T follicular helper cell (primary cell): ENCODE data around the gene CAV2.
"Not testable (repeated sequence)": the region's sequence is repeated elsewhere in the genome, so short reads cannot be mapped to it uniquely, and the experiment has no call there.

Source experiments
- DNase-seq: peaks from one replicate; pipeline ENCODE4 v3.0.0-alpha.2; 2020; ENCODE audit warnings: low read depth
- total RNA-seq, 2 experiments: gene quantifications; one replicate each; lab custom pipeline; 2026; lab: John Stamatoyannopoulos, UW

CAV2 gene, protein sequence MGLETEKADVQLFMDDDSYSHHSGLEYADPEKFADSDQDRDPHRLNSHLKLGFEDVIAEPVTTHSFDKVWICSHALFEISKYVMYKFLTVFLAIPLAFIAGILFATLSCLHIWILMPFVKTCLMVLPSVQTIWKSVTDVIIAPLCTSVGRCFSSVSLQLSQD
- 0 to 0.13 reads per million in 2 experiments for total RNA-seq

DNA sequence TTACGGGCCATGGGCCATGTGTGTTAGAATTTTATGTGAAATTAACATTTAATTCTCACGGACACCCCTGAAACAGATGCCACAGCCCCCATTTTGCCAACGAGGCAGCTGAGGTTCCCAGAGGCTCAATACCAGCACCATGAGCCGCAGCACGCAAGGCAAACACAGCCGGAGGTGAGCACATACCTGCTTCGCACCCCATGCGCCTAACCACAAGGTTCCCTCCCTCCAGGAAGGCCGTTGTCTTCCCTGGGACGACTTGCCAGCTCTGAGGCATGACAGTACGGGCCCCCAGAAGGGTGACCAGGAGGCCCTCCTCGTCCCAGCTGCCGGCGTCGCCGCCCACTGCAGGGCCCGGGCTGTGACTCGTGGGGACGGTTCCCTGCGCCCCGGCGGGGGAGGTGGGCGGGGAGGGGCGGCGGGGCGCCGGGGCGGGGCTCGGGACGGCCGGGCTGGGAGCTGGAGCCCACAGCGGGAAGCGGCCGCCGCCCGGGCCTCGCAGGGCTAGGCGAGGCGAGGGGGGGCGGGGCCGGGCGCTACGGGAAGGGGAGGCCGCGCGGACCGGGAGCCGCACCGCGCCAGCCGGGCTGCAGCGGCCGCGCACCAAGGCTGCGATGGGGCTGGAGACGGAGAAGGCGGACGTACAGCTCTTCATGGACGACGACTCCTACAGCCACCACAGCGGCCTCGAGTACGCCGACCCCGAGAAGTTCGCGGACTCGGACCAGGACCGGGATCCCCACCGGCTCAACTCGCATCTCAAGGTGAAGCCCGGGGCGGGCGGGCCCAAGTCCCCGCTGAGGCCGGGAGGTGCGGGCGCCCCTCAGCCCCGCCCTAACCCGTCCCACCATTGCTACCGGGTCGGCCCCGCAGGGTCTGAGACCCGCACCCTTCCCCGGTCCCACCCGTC is at the start of gene CAV2:
Gene CAV2 (plus strand): TSS at position 571 of the 910 bp plus-strand sequence. CDS start 44 bp downstream, at position 615.
- DNase-seq: no peak

GRCh38 chr7:116449950-116450349 is 49.6 kb upstream of the CAV2 start:
- no peak for DNase-seq

- DNase-seq: no peak
These were observed 47.4 kb upstream of the CAV2 start for GRCh38 chr7:116451957-116452729.

GRCh38 chr7:116454377-116454776 is 45.2 kb upstream of the CAV2 start:
- no peak for DNase-seq

DNA sequence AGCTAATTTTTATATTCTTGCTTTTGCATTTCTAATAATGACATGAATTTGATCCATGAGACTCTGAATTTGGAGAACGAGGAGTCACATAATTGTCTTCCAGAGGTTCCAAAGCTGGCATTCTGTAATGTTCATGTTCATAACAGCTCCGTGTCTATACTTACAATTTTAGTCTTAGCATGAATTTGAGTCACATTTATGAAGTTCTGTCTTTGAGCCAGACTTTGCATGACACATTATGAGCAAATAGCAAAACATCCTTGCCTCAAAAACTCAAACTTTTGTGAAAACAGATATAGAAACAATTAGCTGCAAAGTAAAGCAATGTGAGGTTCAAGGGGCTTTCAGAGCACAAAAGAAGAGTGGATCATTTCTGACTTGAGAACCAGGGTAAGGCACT is 44.5 kb upstream of the CAV2 start:
- DNase-seq: no peak

- DNase-seq: no peak
These were observed 44.0 kb upstream of the CAV2 start for GRCh38 chr7:116455499-116455898.

DNA sequence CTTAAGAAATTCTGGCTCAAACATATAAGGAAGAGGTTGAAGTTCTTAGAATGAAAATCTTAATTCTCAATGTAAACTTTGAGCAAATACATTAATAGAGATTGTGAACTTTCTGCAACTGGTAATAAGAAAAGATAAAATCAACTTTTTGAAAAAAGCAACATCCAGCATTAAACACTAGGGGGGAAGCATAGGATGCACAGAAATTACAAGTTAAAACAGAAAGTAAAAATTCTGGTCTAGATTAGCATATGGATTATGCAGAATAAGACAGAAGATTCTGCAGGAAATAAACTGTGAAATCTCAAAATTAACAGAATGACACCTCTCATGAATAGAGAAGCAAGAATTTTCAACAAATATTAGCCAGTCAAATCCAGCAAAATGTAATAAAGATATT is 38.0 kb upstream of the CAV2 start:
- DNase-seq: no peak

GRCh38 chr7:116463956-116464355 is 35.6 kb upstream of the CAV2 start:
- no peak for DNase-seq

DNA sequence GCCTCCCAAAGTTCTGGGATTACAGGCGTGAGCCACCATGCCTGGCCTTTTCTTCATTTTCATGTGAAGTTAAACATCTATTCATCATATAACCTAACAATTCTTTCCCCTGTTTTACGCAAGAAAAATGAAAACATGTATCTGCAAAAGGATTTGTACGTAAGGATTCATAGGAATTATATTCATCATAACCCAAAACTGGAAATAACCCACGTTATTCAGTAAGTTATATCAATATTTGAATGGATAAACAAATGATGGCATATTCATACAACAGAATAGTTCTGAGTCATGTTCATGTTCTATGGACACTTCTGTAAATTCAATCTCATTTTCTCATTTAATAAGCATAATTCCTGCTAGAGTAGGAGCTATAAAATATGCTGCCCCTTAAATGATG is 35.2 kb upstream of the CAV2 start:
- DNase-seq: no peak

- DNase-seq: no peak
These were observed 34.4 kb upstream of the CAV2 start for GRCh38 chr7:116465125-116465524.

GRCh38 chr7:116468534-116468933 is 31.0 kb upstream of the CAV2 start:
- DNase-seq: no peak

DNA sequence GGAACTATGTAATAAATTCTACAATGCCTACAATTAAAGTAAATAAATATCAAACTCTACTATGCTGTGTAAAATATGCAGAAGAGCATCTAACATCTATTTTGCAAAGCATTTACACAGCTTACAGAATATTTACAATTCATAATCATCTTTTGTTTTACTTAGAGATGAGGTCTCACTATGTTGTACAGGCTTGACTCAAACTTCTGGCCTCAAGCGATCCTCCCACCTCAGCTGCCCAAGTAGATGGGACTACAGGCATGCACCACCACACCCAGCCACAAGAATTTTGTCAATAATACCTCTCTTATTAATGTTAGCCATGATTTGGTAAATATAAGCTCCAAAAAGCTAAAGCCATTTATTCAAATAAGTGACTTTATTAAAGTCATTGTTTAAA is 21.9 kb upstream of the CAV2 start:
- no peak for DNase-seq

GRCh38 chr7:116478834-116479233 is 20.7 kb upstream of the CAV2 start:
- no peak for DNase-seq

DNA sequence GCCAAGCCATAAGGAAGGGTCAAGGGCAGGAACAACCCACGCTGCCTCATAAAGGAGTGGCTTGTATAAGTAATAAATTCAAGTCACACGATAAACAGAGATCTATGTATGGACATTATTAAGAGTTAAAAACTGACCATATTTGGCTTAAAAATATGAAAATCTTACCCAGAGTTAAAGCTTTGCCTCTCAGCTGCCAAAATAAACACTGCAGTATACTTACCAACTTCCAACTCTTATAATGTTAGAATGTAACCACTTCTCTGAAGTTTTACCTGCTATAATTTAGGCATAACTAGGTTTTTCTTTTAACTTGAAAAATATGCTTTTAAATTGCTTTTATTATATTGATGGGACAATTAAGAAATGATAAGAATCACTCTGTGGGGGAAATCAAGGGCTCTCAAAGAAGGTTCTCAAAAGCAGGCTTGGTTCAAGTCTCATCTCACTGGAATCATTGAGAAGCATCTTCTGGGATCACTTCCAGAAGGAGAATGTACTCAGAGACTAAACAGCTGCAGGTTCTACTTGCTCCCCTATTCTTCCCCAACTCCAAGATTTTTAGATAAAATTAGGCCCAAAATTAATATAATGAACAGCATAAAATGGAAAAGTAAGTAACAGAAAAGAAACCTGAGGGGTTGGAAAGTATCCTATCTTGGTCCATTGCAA is 16.1 kb upstream of the CAV2 start:
- DNase-seq: no peak

DNA sequence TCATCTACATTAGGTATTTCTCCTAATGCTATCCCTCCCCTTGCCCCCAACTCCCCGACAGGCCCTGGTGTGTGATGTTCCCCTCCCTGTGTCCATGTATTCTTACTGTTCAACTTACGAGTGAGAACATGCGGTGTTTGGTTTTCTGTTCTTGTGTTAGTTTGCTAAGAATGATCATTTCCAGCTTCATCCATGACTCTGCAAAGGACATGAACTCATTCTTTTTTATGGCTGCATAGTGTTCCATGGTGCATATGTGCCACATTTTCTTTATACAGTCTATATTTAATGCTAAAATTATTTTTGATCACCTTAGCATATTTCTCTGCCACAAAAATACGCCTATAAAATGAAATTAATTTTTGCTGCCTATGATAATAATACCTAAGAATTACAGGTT is 15.1 kb upstream of the CAV2 start:
- not testable (repeated sequence) for DNase-seq

- no peak for DNase-seq
These were observed 11.5 kb upstream of the CAV2 start for GRCh38 chr7:116487907-116488521.

DNA sequence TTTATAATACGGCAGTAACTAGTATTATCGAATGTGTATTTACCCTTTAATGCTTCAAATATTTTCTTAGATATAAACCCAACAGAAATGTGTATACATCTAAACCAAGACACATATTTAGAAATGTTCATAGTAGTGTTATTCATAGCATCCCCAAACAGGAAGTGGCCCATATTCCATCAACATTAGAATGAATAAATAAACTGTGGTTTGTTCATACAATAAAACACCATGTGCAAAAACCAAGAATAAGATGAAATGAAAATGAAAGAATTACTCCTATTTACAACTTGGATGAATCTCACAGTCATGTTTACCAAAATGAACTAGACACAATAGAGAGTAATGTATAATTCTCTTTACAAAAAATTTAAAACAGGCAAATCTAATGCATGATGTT is 9.2 kb upstream of the CAV2 start:
- no peak for DNase-seq

- DNase-seq: no peak
These were observed 7.5 kb upstream of the CAV2 start for GRCh38 chr7:116491887-116492653.

DNA sequence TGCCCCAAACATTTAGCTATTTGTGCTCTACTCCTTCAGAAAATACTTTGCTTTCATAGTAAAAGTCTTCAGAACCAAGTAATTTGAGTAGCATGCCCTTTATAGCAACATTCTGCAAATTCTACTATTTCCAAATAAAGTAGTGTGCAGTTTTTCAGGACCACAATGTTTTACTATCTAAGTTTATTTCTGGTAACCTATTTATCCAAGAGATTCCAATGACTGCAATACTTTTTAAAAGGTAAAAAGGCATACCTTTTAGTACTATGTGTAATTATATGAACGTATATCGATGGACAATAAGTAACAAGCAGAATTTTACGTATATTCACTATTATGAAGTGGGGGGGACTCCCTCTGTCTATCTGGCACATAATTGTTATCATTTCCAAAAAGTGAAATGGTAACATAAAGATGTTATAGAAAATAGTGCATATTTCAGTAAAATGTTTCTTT is 6.9 kb upstream of the CAV2 start:
- no peak for DNase-seq

DNA sequence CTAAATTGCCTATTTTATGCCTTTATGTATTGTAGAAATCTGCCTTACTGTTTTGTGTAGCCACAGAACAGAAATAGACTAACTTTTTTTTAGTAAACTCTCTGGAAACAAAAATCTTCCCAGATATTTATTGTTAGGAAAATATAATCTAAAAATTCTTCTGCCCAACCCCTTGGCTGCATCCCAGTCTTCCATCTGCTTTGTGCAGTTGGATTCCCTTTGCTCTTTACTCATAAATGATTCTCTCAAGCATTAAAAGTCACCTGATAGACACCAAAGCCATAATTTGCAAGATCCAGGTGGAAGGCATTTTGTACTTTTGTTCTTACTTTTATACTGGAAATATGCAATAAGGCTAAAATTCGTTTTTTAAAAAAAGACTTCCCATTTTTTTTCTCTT is 6.1 kb upstream of the CAV2 start:
- no peak for DNase-seq

GRCh38 chr7:116494472-116494871 is 5.1 kb upstream of the CAV2 start:
- DNase-seq: no peak
